T-helper 2 cell (primary cell): ENCODE measurements around the gene FBN3.

Experiments
- DNase-seq, 5 experiments: peaks; one replicate each; pipeline versions ENCODE4 v3.0.0 to v3.0.0-alpha.2; 2012 to 2022

FBN3 gene

GRCh38 chr19:8088752-8089663 lies 60.4 kb downstream of the FBN3 start:
- DNase-seq, result no peak

DNA sequence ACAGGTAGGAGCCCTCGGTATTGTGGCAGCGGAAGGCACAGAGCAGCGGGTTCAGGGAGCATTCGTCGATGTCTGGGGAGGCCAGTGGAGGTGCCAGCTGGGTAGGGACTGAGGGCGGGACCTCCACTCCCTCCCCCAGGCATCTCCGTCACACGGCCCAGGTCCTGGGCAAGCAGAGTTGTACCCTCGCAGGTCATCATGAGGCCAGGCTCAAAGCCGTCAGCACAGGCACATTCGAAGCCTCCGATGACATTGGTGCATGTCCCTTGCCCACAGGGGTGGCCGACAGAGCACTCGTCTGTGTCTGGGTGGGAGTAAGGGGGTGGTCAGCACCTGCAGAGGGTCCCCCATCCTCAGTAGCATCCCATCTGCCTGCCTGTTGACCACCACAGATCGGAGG lies 61.5 kb downstream of the FBN3 start:
- DNase-seq, result no peak

DNA sequence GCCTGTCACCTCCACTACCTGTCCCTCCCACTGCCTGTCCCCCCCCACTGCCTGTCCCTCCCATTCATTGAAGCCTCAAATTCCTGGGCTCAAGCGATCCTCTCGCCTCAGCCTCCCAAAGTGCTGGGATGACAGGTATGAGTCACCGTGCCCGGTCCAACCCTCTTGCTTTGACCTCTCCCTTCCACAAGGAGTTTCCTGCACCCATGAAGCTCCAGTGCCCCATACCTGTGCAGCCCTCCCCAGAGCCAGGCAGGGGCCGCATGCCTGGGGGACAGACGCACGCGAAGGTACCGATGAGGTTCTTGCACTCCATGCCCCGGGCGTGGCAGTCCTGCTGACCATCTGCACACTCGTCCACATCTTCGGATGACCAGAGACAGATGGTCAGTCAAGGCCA lies 62.5 kb downstream of the FBN3 start:
- DNase-seq, result no peak

GRCh38 chr19:8085598-8086408 lies 63.6 kb downstream of the FBN3 start:
- DNase-seq, result no peak

DNA sequence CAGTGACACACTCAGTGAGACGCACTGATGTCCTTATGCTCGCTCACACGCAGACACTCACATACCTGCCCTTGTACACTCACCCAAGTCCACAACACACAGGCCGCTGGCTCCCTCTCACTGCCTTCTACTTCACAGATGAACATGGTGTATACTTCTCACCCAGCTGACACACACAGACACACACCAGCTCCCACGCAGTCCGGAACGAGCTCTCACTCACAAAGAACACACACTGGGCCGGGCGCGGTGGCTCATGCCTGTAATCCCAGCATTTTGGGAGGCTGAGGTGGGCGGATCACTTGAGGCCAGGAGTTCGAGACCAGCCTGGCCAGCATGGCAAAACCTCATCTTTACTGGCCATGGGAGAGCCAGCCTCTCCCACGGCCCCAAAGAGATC lies 65.2 kb downstream of the FBN3 start:
- no peak for DNase-seq

DNA sequence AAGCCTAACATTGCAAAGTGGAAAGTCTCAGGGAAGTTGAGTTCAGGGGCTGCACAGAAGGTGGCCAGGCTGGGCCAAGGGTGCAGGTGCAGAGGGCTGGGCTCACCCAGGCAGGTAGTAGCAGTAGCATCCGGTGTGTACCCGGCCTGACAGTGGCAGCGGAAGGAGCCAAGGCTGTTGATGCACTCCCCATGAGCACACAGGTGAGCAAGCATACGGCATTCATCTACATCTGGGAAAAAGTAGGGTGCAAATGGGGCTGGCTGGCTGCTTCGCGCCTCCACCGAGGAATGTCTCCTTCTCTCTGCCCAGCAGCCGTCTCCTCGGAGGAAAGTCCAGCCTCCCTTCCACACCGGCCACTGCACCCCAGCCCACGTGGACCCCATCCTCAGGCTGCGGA lies 66.3 kb downstream of the FBN3 start:
- no peak for DNase-seq

DNA sequence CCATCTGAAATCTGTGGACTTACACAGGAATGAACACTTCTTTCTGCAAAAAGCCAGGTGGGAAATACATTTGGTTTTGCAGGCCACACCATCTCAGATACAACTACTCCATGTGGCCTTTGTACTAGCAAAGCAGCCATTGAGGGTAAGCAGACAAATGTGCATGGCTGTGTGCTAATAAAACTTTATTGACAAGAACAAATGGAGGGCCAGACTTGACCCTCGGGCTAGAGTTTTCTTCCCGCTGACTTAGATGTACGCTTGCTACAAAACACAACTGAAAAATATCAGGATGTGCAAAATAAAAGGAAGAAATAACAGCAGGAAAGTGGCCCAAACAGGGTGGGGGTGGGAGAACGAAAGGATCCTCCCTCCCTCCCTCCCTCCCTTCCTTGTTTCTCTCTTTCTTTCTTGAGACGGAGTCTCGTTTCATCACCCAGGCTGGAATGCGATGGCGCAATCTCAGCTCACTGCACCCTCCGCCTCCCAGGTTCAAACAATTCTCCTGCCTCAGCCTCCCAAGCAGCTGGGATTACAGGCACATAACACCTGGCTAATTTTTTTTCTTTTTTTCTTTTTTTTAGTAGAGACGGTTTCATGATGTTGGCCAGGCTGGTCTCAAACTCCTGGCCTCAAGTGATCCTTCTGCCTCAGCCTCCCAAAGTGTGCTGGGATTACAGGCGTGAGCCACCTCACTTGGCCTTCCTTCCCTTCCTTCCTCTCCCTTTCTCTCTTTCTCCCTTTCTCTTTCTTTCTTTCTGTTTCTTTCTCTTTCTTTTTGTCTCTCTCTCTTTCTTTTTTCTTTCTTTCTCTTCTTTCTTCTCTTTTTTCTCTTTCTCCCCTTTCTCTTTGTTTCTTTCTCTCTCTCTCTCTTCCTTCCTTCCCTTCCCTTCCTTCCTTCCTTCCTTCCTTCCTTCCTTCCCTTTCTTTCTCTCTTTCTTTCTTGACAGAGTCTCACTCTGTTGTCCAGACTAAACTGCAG lies 67.5 kb downstream of the FBN3 start:
- DNase-seq, result no peak

GRCh38 chr19:8080832-8081231 lies 68.6 kb downstream of the FBN3 start:
- no peak for DNase-seq

DNA sequence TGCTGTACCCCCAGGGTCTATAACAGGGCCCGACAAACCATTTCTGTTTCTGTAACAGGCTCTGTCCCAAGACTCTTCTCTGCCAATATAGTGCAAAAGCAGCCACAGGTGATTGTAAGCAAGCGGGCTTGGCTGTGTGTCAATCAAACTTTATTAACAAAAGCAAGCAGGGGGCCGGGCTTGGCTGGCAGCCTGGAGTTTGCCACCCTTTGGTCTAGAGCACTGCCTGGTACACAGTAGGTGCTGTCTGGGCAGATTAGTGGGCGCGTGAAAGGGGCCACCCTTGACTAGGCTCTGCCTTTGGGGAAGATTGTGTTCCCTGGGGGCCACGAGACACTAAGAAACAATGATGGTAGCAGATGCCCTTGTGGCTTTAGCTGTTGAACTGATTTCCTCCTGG lies 69.4 kb downstream of the FBN3 start:
- DNase-seq, result no peak

- no peak for DNase-seq
Observed at GRCh38 chr19:8075158-8076074, 74.0 kb downstream of the FBN3 start.

DNA sequence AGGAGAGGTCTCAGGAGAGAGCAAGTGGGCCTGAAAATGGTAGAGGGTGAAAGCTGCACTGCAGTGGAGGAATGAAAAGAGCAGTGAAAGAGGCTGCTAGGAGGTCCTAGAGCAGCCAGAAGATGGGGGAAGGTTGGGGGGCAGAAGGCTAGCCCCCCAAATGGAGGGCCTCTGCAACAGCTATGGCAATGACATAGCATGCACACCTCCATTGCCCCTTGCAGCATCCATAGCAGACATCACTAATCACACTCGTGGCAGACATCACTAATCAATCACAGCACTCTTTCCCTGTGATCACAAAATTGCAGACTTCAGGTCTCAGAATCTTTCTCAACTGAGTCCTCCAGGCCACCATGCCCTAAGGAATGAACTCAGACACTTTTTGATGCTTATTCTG lies 74.9 kb downstream of the FBN3 start:
- DNase-seq, result no peak

- no peak for DNase-seq
Observed at GRCh38 chr19:8071912-8072311, 77.5 kb downstream of the FBN3 start.

GRCh38 chr19:8069096-8069973 lies 80.1 kb downstream of the FBN3 start:
- no peak for DNase-seq

DNA sequence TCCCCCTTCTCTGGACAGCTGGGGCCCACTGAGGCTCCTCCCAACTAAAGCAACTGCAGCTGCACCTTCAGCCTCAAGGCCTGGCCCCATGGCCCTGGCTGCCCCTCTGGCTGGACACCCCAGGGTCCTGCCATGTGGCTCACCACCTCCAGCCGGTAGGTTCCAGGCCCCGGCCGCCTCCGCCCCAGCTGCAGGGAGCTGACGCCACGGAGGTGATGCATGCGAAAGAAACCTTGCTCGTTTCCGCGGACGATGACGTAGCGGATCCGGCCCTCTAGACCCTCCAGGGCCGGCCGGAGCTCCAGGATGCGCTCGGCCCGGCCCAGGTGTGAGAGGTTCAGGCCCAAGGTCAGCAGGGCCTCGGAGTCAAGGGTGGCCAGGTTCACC lies 83.5 kb downstream of the FBN3 start:
- DNase-seq, result no peak

DNA sequence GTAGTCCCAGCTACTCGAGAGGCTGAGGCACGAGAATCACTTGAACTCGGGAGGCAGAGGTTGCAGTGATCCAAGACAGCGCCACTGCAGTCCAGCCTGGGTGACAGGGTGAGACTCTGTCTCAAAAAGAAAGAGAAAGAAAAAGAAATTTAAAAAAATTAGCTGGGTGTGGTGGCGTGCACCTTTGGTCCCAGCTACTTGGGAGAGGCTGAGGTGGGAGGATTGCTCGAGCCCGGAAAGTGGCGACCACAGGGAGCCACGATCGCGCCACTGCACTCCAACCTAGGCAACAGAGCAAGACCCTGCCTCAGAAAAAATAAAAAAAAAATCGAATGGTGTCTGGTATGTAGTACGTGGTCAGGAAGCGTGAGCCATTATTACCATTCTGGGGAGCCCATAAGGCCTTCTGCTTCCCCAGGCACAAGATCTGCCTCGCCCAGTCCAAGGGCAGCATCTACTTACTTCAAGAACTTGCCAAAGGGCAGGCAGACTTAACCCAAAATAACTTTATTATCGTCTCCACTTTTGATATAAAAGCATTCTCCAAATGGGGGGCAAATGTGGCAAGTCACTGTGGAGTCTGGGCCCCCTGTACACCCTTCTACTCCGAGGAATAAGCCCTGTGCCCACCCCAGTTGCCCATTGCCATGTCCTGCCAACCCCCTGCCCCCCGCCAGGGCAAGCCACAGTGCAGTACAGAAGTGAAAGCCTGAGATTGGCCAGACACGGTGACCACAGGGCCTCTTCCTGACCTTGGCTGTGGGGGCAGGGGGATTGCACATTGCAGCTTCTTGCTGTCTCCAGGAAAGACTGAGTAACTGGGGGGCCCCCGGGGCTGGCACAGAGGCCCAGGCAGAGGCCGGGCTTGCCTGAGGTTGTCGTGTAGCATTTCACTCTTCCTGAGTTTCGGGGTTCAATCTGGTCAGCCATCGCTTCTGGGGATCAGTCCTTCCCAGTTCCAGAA lies 84.2 kb downstream of the FBN3 start:
- no peak for DNase-seq

GRCh38 chr19:8057545-8058270 lies 91.7 kb downstream of the FBN3 start:
- DNase-seq, result no peak

- DNase-seq, result no peak
Observed at GRCh38 chr19:8056533-8056932, 92.9 kb downstream of the FBN3 start.

GRCh38 chr19:8054169-8054568 lies 95.2 kb downstream of the FBN3 start:
- no peak for DNase-seq

GRCh38 chr19:8052464-8052859 lies 96.9 kb downstream of the FBN3 start, which contains the start of gene CCL25:
Gene CCL25, plus strand, starts transcription at chr19:8052760. Its CDS starts 290 bp downstream, at chr19:8053050.
- DNase-seq, result no peak
